HG03139 (cell line): ENCODE data around the gene NLRC5.
"Not testable (repeated sequence)": the region's sequence is repeated elsewhere in the genome, so short reads cannot be mapped to it uniquely, and the experiment has no call there.

Experiments
- ATAC-seq: cut with Tn5 transposase; IDR thresholded peaks from one replicate; pipeline ENCODE4 v1.9.1; 2021; ENCODE audit not compliant: unreplicated experiment

The NLRC5 gene

DNA sequence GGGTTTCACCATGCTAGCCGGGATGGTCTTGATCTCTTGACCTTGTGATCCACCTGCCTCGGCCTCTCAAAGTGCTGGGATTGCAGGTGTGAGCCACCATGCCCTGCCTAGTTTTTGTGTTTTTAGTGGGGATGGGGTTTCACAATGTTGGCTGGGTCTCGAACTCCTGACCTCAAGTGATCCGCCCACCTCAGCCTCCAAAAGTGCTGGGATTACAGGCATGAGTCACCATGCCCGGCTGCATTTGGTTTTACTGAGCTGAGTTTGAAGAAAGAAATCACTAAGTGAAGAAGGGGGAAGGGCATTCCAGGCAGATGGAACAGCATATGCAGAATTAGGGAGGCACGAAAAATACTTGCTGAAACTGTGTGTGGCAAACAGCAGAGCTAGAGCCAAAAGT lies 110.6 kb downstream of the NLRC5 start:
- ATAC-seq: not testable (repeated sequence)

DNA sequence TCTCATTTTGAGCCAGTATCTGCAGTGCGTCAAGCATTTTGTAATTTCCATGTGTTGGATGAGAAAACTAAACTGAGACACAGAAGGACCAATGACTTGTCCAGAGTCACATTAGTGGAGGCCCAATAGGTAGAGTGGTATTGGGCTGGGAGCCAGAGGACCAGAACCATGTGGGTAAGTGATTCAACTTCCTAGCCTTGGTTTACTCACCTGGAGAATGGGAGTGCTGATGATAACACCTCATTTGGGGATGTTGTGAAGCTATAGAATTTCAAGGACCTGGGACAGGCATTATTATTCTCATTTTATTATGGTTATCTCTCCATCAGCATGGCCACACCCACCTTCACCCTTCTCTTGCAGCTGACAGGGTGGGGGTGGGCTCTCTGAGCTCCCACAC lies 111.1 kb downstream of the NLRC5 start:
- no peak for ATAC-seq

DNA sequence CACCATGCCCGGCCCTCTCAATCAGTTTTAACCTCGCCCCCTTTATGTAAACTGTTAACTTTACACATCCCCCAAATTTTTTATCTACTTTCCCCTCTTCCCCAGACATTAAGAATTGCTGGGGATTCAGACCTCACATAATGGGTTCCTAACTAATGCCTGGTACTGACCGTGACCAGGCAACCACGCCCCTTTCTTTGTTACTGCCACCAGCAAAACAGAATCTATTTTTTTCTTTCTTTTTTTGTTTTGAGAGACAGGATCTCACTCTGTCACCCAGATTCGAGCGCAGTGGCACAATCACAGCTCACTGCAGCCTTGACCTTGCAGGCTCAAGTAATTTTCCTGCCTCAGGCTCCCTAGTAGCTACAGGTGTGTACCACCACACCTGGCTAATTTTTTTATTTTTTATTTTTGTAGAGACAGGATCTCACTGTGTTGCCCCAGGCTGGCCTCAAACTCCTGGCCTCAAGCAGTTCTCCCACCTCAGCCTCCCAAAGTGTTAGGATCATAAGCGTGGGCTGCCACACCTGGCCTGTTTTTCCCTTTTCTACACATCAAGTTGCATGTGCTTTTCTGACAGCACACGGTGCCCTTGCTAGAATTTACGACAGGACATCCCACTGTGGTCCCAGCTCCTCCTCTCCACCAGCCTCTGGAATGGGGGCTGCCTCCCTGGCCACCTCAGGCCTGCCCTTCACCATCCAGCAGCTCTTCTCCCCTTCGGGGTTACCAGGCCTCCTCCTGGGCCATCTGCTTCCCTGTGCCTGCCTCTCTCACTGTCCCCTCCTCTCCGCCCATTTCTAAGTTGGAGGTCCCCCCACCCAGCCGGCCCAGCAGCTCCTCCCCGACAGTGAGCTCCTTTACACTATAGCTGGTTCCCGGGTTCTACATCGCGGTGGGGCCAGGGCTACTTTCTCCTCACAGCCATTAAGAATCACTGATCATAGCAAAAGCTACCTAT lies 113.8 kb downstream of the NLRC5 start:
- ATAC-seq: no peak

DNA sequence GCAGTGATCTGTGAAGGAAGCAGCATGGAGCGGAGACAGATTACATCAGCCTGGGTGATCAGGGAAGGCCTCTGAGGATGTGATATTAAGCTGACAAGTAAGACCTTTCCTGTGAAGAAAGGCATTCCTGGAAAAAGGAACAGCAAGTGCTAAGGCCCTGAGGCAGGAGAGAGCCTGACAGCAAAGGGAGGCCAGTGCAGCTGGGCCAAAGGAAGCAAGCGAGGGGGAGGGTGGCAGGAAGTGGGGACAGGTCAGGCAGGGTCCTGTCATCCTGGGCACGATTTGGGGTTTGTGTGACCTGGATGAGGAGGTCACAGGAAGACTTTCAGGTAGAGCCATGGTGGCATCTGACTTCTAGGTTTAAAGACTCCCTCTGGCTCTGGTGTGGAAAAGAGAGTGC lies 115.3 kb downstream of the NLRC5 start:
- no peak for ATAC-seq

DNA sequence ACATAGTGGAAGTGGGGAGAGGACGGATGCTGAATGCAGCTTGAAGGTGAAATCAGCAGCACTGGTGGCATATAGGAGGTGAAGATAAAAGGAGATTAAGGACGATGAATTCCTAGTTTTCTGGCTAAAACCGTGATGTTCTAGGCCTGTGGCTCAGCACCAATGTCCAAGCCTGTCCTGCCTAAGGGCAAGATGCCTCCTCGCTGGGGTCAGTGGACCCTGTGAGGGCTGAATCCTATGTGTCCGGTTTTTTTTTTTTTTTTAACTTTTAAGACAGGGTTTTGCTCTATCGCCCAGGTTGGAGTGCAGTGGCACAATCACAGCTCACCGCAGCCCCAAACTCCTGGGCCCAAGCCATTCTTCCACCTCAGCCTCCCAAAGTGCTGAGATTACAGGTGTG lies 115.8 kb downstream of the NLRC5 start:
- ATAC-seq: no peak

DNA sequence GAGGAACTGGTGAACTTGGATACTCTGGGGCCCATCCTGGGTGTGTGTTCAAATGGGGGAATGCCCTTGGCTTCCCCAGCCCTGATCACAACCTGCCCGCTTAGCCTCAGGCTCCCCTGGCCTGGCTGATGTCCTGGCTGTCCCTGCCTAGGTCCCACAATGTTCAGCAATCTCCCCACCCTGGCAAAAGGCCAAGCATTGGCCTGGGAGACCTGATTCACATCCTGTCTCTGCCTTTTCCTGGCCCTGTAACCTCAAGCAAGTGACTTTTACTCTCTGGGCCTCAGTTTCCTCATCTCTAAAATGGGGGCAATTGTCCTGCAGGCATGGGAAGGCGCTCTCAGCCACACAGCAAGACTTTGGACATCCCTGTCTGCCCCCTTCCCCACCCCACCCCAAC lies 117.4 kb downstream of the NLRC5 start:
- no peak for ATAC-seq

DNA sequence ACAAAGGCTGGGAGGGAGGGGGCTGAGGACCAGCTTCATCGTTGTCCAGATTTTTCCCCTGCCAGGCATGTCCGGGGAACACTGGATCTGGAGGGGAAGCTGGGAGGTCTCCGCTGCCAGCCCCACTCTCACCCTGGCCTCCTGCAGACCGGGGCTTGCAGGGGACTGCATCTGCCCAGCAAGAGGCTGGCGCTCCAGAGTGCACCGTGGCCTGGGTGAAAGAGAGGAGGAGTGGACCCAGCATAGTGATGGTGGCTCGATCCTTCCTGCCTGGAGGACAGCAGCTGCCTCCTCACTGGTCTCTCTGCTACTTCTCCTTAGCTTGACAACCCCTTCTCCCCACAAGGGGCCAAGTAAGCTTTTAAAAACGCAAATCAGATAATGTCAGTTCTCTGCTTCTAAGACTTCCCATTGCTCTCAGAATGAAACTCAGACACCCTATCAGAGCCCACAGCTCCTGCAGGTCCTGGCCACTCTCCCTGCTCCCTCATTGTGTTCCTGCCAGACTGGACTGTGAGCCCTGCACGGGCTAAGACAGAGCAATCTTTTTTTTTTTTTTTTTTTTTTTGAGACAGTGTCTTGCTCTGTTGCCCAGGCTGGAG lies 118.1 kb downstream of the NLRC5 start:
- ATAC-seq: no peak

DNA sequence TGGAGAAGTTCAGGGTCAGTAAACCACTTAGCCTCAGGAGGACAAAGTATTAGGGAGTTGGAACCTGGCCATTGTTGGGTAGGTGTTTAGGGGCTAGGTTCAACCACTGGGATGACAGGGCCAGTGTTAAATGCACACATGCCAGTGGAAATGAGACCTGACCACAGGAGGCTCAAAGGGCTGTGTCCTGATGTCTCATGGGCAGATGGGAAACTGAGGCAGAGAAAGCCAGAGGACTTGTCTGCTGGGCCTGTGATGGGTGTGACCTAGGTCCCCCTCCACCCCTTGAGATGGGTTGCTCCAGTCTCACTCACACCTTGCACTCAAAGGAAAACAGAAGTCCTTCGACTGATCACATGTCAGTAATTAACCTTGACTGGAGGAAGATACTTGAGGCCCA lies 119.1 kb downstream of the NLRC5 start:
- ATAC-seq: no peak

DNA sequence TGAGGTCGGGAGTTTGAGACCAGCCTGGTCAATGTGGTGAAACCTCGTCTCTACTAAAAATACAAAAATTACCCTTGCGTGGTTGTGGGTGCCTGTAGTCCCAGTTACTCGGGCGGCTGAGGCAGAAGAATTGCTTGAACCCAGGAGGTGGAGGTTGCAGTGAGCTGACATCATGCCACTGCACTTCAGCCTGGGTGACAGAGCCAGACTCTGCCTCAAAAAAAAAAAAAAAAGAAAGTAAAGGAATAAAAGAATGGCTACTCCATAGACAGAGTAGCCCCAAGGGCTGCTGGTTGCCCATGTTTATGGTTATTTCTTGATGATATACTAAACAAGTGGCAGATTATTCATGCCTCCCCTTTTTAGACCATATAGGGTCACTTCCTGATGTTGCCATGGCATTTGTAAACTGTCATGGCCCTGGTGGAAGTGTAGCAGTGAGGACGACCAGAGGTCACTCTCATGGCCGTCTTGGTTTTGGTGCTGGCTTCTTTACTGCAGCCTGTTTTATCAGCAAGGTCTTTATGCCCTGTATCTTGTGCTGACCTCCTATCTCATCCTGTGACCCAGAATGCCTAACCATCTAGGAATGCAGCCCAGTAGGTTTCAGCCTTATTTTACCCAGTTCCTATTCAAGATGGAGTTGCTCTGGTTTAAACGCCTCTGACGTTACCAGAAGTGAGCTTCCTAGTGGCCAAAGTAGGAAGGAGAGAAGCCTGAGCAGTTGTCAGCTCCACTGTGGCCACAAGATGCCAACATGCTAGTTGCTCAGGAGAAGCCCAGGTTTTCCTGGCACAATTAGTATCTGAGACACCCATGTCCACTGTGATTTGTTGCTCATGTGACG lies 120.1 kb downstream of the NLRC5 start:
- ATAC-seq: not testable (repeated sequence)

DNA sequence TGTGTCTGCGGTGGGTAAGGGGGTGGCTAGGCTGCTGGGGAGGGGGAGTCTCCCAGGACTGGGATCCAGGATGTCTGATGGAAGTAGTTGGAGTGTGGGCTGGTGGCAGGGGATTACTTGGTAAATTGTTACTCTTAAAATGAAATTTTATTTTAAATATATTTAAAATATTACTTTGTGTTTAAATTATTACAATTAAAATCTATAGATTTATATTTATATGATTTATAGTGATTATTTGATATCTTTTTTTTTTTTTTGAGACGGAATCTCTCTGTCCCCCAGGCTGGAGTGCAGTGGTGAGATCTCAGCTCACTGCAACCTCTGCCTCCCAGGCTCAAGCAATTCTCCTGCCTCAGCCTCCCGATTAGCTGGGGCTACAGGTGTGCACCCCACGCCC lies 121.6 kb downstream of the NLRC5 start:
- no peak for ATAC-seq

DNA sequence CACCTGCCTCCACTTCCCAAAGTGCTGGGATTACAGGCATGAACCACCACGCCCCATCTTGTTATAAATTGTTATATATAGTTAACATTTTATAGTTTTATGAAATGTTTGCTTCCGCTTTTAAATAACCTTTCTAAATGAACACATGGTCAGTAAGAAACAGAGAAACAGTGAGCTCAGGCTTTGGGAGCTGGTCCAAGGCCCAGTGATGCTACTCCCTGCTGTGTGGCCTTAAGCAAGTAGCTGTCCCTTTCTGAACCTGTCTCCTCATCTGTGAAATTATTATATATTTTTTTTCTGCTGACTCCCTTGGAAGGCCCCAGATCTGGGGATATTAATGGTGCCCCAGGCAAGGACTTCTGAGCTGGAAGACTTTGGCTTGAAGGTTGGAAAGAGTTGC lies 122.1 kb downstream of the NLRC5 start:
- no peak for ATAC-seq

DNA sequence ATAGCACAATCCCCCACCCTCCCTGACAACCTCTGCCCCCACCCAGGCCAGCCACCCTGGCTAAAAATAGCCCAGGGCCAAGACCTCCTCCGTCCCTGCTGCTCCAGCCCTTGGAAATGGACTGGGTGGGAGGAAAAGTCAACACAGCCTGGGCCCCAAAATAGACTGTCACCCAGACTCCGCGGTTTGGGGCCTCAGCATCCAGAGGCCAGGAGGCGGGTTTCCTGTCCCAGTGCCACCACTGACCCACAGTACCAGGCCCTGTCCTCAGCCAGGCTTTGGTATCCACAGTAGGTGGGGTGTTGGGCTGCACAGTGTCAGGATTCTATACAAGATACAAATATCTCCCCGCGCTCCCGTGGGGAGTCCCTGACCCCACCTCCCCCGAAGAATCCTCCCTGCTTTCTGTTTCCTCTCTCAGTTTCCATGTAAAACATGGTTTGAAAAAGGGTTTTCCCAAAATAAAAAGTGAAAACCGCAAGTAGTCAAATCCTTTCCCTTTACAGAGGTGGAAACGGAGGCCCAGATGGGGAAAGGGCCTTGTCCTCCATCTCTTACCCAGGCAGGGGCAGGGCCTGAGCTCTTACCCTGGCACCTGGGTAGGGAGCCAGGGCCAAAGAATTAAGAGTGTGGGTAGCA lies 123.2 kb downstream of the NLRC5 start:
- ATAC-seq: no peak

DNA sequence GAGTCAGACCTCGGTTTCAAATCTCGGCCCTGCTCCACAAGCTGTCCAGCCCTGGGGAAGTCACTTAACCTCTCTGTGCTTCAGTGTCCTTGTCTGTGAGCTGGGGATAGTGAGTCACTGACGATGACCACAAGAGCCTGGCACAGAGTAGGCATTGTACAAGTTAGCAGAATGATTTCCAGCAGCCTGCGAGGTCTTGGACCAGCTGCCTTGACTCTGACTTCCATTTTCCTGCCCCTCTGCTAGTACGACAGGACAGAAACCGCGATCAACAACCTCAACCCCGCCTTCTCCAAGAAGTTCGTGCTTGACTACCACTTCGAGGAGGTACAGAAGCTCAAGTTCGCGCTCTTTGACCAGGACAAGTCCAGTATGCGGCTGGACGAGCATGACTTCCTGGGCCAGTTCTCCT lies 123.7 kb downstream of the NLRC5 start:
- no peak for ATAC-seq

DNA sequence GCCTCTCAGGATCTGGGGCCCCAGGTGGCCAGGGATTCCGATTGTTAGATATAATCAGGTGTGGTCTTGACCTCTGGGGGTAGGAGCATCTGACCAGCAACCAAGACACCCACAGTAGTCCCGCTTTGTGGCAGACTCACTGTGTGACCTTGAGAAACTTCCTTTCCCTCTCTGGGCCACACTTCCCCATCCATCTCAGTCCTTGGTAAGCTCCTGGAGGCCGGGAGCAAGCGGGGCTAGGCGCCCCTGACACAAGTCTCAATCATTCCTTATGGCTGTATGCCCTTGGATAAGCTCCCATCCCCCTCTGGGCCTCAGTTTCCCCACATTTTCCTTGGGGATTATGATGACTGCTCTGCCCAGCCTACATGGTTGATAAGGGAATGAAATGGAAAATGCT lies 124.3 kb downstream of the NLRC5 start:
- ATAC-seq: no peak

DNA sequence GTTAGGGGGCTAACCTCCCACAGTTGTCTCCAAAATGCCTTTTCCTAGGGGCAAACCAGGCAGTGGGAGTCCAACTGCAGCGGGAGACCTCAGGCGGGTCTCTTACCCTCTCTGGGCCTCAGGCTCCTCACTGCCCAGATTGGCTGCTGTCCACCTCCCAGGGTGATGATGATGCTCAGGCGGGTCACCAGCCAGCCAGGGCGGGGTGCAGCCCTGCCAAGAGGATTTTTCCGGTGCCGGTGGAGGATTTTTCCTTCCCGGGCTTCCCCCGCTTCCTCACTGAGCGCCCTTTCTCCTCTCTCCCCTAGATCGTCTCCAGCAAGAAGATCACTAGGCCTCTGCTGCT lies 125.8 kb downstream of the NLRC5 start:
- no peak for ATAC-seq

DNA sequence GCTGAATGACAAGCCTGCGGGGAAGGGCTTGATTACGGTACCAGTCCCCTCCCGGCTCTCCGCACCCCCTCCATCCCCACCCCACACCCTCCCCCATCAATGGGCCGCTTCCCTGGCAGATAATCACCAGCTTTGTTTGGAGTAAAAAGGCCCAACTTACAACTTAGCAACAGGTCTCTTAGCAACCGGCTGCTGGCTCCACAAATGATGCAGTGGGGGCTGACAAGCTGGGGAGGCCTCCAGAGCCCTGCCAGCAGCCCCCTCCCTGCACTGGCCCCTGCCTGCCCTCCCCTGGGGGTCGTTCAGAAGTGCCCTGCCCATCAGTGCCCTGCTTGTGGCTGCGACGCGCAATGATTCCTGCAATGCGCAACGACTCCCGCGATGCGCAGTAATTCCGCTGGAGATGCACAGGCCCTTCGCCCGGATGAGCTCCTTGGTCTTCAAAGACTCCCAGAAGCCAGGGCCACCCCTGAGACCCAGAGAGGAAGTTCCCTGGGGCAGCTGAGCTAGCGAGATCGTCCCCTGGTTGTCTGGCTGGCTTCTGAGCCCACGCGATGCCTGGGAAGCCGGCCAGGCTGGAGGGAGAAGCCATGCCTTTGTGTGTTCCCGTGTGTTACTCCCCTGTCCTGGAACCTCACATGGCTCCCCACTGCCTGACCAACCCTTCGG lies 126.3 kb downstream of the NLRC5 start:
- ATAC-seq: no peak

DNA sequence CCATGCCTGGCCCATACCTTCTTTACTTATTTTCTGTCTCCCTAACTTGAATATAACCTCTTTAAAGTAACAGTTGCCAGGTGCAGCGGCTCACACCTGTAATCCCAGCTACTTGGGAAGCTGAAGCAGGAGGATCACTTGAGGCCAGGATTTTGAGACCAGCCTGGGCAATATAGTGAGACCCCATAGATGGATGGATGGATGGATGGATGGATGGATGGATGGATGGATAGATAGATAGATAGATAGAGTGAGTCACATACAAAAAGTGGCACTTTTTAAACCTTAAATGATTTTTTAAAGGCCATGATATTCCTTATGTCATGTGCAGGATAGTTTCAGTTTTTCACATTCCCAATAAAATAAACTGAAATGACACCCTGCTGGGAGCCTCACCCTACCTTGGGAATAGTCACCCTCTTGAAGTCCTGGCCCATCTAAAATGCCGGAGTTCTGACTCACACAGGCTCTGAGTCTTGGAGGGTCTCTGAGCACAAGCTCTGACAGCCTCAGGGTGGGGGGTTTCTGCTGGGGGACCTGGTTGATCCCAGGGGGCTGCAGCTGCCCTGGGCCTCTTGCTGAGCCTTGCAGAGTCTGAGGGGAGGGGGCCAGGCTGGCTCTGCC lies 129.2 kb downstream of the NLRC5 start:
- ATAC-seq: no peak

DNA sequence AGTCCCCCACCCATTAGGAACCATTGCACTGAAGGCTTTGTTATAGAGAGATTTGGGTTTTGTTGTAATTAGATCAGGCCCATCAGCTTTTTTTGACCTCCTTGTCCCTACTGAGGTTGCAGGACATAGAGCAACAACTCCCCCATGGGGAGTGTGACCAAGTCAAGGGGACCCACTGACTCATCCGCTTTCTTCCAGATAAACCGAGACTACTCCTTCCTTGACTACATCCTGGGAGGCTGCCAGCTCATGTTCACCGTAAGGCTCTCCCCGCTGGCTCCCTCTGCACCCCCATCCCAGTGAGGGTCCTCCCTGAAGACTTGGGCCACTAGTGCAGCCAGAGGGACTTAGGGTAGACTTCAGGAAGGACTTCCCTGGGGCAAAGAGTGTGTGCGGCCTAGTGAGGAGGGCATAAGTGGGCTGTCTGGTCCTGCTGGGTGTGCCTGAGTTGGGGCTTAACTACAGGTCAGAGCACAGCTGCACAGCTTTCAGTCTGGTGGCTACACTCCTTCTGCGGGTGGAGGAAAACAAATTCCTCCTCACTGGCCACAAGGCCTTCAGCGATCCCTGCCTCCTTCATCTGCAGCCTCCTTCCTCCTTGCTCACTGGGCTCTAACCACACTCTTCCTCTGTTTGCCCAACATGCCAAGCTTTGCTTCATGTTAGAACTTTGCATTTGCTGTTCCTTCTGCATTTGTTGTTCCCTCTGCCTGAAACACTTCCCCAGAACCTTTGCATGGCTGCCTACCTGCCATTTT lies 134.0 kb downstream of the NLRC5 start:
- no peak for ATAC-seq

DNA sequence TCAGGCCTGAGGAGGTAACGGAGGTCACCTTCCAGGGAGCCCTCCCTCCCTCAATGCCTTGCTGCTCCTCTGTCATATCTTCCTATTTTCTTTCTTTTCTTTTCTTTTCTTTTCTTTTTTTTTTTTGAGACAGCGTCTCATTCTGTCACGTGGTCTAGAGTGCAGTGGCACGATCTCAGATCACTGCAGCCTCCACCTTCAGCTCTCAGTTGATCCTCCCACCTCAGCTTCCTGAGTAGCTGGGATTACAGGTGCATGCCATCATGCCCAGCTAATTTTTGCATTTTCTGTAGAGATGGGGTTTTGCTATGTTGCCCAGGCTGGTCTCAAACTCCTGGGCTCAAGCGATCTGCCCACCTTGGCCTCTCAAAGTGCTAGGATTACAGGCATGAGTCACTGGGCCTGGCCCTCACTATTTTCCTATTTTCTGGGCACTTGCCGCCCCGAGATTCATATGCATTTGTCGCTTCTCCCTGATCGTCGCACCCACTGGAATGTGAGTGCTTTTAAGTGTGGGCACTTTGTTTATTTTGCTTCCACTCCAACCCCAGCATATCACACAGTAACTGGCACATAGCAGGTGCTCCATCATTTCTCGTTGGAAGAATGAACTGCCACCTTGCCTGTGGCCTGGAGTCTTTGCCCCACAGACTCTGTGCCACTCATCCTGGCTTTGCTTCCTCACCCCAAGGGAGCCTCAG lies 134.8 kb downstream of the NLRC5 start:
- ATAC-seq: no peak
